GM12878 (cell line): ENCODE results near the gene CEP68. TPM values are rescaled to one million over a fixed set of nuclear protein-coding genes. Genes with fewer than 3 reads are reported as not detected.

Source experiments
- ATAC-seq: fragments of 200-7000 bp; cut with Tn5 transposase; 3 replicates; pipeline ENCODE4 v1.9.1; 2020; ENCODE audit warnings: mild to moderate bottlenecking, moderate library complexity
- BruUV-seq: library from RNA; stranded (reverse); fragments of 400-500 nt; replicated peaks from 2 replicates; lab custom pipeline; 2021; lab: Mats Ljungman, UMichigan
- CTCF ChIA-PET: fragments of 300-600 bp; sonication (Branson Sonifier 250); formaldehyde crosslinking; extraction: SDS; loops from one replicate; lab custom pipeline; 2021; ENCODE audit warnings: inconsistent platforms; lab: Yijun Ruan, JAX
- POLR2A ChIA-PET: fragments of 350-600 bp; formaldehyde crosslinking; extraction: SDS; loops from one replicate; lab custom pipeline; 2021; ENCODE audit warnings: inconsistent platforms; lab: Charles Lee
- RAD21 ChIA-PET: fragments of 300-600 bp; sonication (Branson Sonifier 250); formaldehyde crosslinking; loops from one replicate; lab custom pipeline; 2023; ENCODE audit warnings: antibody characterized with exemption; ENCODE audit not compliant: unreplicated experiment; lab: Charles Lee
- SMC1A ChIA-PET: fragments of 300-600 bp; sonication (Branson Sonifier 250); formaldehyde crosslinking; loops from one replicate; lab custom pipeline; 2023; ENCODE audit not compliant: unreplicated experiment, uncharacterized antibody; lab: Charles Lee
- DNase-seq: peaks from one replicate; pipeline ENCODE4 v3.0.0-alpha.2; 2011; ENCODE audit warnings: low read depth, low spot score
- FAIRE-seq: peaks from 3 replicates; lab custom pipeline; 2011; peaks lifted over from hg19 to GRCh38; lab: Jason Lieb, UNC
- H2AFZ ChIP-seq: 2 replicates; pipeline ENCODE4 v1.6.0; 2011; ENCODE audit warnings: low read depth, low read length, control low read depth; ENCODE audit not compliant: control insufficient read depth
- H3K27ac ChIP-seq: 2 replicates; pipeline ENCODE4 v1.5.1; 2011; ENCODE audit warnings: control low read depth; ENCODE audit not compliant: control insufficient read depth, insufficient read depth
- H3K27me3 ChIP-seq, 2 experiments: replicated peaks in 1 of 2; 2 replicates each; pipeline versions ENCODE4 v1.6.0 to v1.6.1; 2011; ENCODE audit warnings: low read length in 1 of 2; ENCODE audit not compliant: control insufficient read depth in 2 of 2, insufficient read depth in 2 of 2
- H3K36me3 ChIP-seq, 2 experiments: 2 replicates each; pipeline ENCODE4 v1.5.1; 2011; ENCODE audit warnings: low read length in 1 of 2; ENCODE audit not compliant: control insufficient read depth in 2 of 2, insufficient read depth in 2 of 2
- H3K4me1 ChIP-seq: 2 replicates; pipeline ENCODE4 v1.6.1; 2011; ENCODE audit warnings: mild to moderate bottlenecking, low read length, moderate library complexity, mixed read lengths; ENCODE audit not compliant: control insufficient read depth, insufficient read depth
- H3K4me2 ChIP-seq: 2 replicates; pipeline ENCODE4 v1.6.0; 2011; ENCODE audit warnings: control low read depth; ENCODE audit not compliant: control insufficient read depth, insufficient read depth
- H3K4me3 ChIP-seq: fragments of 200-600 bp; sonication (generic); 2 replicates; pipeline ENCODE4 v1.5.1; 2016
- H3K79me2 ChIP-seq: 2 replicates; pipeline ENCODE4 v1.6.0; 2011; ENCODE audit warnings: low read length; ENCODE audit not compliant: control insufficient read depth, insufficient read depth
- H3K9ac ChIP-seq: 2 replicates; pipeline ENCODE4 v1.8.0; 2011; ENCODE audit warnings: low read length, control low read depth, mixed read lengths; ENCODE audit not compliant: control insufficient read depth, insufficient read depth
- H3K9me3 ChIP-seq: replicated peaks from 3 replicates; pipeline ENCODE4 v1.5.1; 2011; ENCODE audit warnings: mild to moderate bottlenecking, low read length; ENCODE audit not compliant: control insufficient read depth, insufficient read depth
- H4K20me1 ChIP-seq: 2 replicates; pipeline ENCODE4 v1.6.0; 2011; ENCODE audit not compliant: control insufficient read depth, insufficient read depth
- ATF2 ChIP-seq: IDR thresholded peaks from 2 replicates; pipeline ENCODE4 v1.6.1; 2012; ENCODE audit warnings: low read length, inconsistent platforms
- BCL3 ChIP-seq: IDR thresholded peaks from 2 replicates; pipeline ENCODE4 v1.6.1; 2011; ENCODE audit warnings: borderline replicate concordance, low read depth, mild to moderate bottlenecking, moderate library complexity, low read length; ENCODE audit not compliant: insufficient read depth, poor library complexity, severe bottlenecking
- CBX3 ChIP-seq: fragments of 200-600 bp; sonication (generic); IDR thresholded peaks from 2 replicates; pipeline ENCODE4 v1.6.1; 2016; ENCODE audit warnings: low read depth, borderline replicate concordance
- CREB1 ChIP-seq: IDR thresholded peaks from 2 replicates; pipeline ENCODE4 v1.6.1; 2012; ENCODE audit warnings: low read depth, mild to moderate bottlenecking, inconsistent platforms
- JUND ChIP-seq: IDR thresholded peaks from 2 replicates; pipeline ENCODE4 v1.6.1; 2012; ENCODE audit warnings: low read depth, mild to moderate bottlenecking, low read length, improper control_type of control experiment, moderate library complexity
- NFXL1 ChIP-seq: fragments of 450-650 bp; IDR thresholded peaks from 2 replicates; pipeline ENCODE4 v1.6.1; 2017; ENCODE audit warnings: antibody characterized with exemption, mild to moderate bottlenecking, borderline replicate concordance
- POLR2A ChIP-seq: IDR thresholded peaks from 2 replicates; pipeline ENCODE4 v1.6.1; 2011; ENCODE audit warnings: low read depth, mild to moderate bottlenecking, low read length
- RAD51 ChIP-seq: fragments of 450-650 bp; IDR thresholded peaks from 2 replicates; pipeline ENCODE4 v1.6.1; 2016; ENCODE audit warnings: moderate library complexity, mild to moderate bottlenecking, inconsistent platforms
- STAT3 ChIP-seq: IDR thresholded peaks from 2 replicates; pipeline ENCODE4 v1.6.1; 2011; ENCODE audit warnings: low read depth, low read length, improper control_type of control experiment
- WGBS: methylation state at CpG from one replicate; pipeline ENCODE4 v1.1.6; 2016; ENCODE audit warnings: low lambda C conversion rate; ENCODE audit not compliant: insufficient replicate concordance, insufficient coverage; ENCODE audit errors: missing lambda C conversion rate; 5-methylcytosine and 5-hydroxymethylcytosine counted together
- in situ Hi-C: fragments of 300-500 bp; cut with MboI; formaldehyde crosslinking; loops from 9 replicates; pipeline ENCODE4 v1.14.3; 2018; ENCODE audit warnings: mixed read lengths
- intact Hi-C: fragments of 100-400 bp; cut with micrococcal nuclease; formaldehyde crosslinking; loops from one replicate; pipeline ENCODE4 v1.14.2; 2022; ENCODE audit not compliant: unreplicated experiment
- polyA plus RNA-seq, 11 experiments: library from polyadenylated mRNA; depleted of rRNA in 4 of 11; unstranded in 6 of 11; stranded (reverse) in 5 of 11; fragments of >200 nt; fragmentation: Nextera tagmentation in 4 of 11; fragmentation: Illumina TruSeq in 1 of 11; extraction: Ambion mirVana in 4 of 11; extraction: Trizol in 1 of 11; gene quantifications; 1 replicate in 1 of 11; 2 replicates in 10 of 11; pipeline versions ENCODE4 v1.2.1 to v1.2.3, GENCODE V29; 2011 to 2016; ENCODE audit warnings: inconsistent platforms in 2 of 11, missing spikeins in 2 of 11, low read depth in 1 of 11
- total RNA-seq, 4 experiments: library from RNA; depleted of rRNA in 3 of 4; stranded (reverse); fragments of >200 nt in 3 of 4; fragmentation: Illumina TruSeq in 1 of 4; extraction: Trizol in 1 of 4; gene quantifications; 2 replicates each; pipeline versions ENCODE4 v1.2.1 to v1.2.3, GENCODE V29; 2013 to 2021

Gene CEP68
- total and polyA plus RNA-seq, 10 of the 15 experiments (the other 5 are each of a cell fraction or from before 2014, with no cell fraction given): 1.1 to 11.1 (median 7.4) TPM

GRCh38 chr2:65077898-65078297 lies 21.7 kb downstream of the CEP68 start (continued):
- TF ChIP-seq CBX3 (no peak), JUND (no peak), BCL3 (no peak), STAT3 (no peak), CREB1 (no peak), RAD51 (no peak)

GRCh38 chr2:65079017-65079416 lies 22.8 kb downstream of the CEP68 start:
- 92% methylated on average over 6 of the region's 6 CpGs for whole genome bisulfite sequencing
- TF ChIP-seq POLR2A: 0 out of 2 replicates have a peak, but pooled peaks have one; percentile 1
- no peak for TF ChIP-seq NFXL1
- TF ChIP-seq ATF2: no peak
- ChIA-PET POLR2A (interaction anchor here (0.6 kb wide), 1 partner anchor 35 kb away, joined by 3 read pairs; no protein-coding TSS in a partner anchor), RAD21 (no interaction called here), SMC1A (interaction anchor here (0.7 to 0.8 kb wide), 2 partner anchors 70 to 89 kb away, joined by 3 read pairs; no protein-coding TSS in a partner anchor), CTCF (interaction anchor here (1.8 to 2.3 kb wide), 2 partner anchors 14 kb away, joined by 8 to 13 read pairs; no protein-coding TSS in a partner anchor)
- intact Hi-C loops: no loop called here
- Histone ChIP-seq H3K9me3 (no peaks in the 10 kb centered on the region), H3K9ac (no peak overlapping the region), H3K27me3 (no peaks in the 10 kb centered on the region), H3K27ac (no peak overlapping the region), H3K36me3 (peaks cover 14 to 15% of the 10 kb centered on the region in 2 experiments), H4K20me1 (no peaks in the 10 kb centered on the region), H3K4me2 (no peak overlapping the region), H2AFZ (no peak overlapping the region), H3K79me2 (no peaks in the 10 kb centered on the region), H3K4me1 (no peaks in the 10 kb centered on the region), H3K4me3 (no peak overlapping the region)
- no peak for ATAC-seq
- DNase-seq: no peak
- FAIRE-seq: no peak
- BruUV-seq: no TSS peak
- in situ Hi-C loops: no loop called here
